OCI-LY7 (cell line): ENCODE data around the gene DDX54. TPM values are rescaled to one million over a fixed set of nuclear protein-coding genes. Genes with fewer than 3 reads are reported as not detected.
A peak's percentile ranks its signal among the peaks of the same experiment; 100 is the strongest.

Experiments
- BruUV-seq: library from RNA; stranded (reverse); fragments of 400-500 nt; replicated peaks from 2 replicates; lab custom pipeline; 2021; lab: Mats Ljungman, UMichigan
- CTCF ChIA-PET: fragments of 300-600 bp; sonication (Branson Sonifier 250); formaldehyde crosslinking; loops from one replicate; lab custom pipeline; 2022; ENCODE audit warnings: antibody characterized with exemption; ENCODE audit not compliant: unreplicated experiment; lab: Charles Lee
- POLR2A ChIA-PET: fragments of 300-600 bp; sonication (Branson Sonifier 250); formaldehyde crosslinking; loops from one replicate; lab custom pipeline; 2022; ENCODE audit warnings: antibody characterized with exemption; lab: Charles Lee
- DNase-seq: peaks from one replicate; pipeline ENCODE4 v3.0.0-alpha.2; 2015; ENCODE audit warnings: low spot score
- H2AFZ ChIP-seq: fragments of 200-600 bp; sonication (generic), shearing (Covaris generic); 2 replicates; pipeline ENCODE4 v1.6.1; 2014; ENCODE audit warnings: mild to moderate bottlenecking, antibody characterized with exemption, low read length, moderate library complexity
- H3K27ac ChIP-seq: fragments of 200-600 bp; sonication (generic); 2 replicates; pipeline ENCODE4 v1.5.1; 2014; ENCODE audit warnings: mixed run types, low read depth, mild to moderate bottlenecking, moderate library complexity, low read length, inconsistent platforms; ENCODE audit not compliant: poor library complexity, severe bottlenecking
- H3K36me3 ChIP-seq: fragments of 200-600 bp; sonication (generic); 2 replicates; pipeline ENCODE4 v1.6.1; 2014; ENCODE audit warnings: mild to moderate bottlenecking, antibody characterized with exemption, low read length, moderate library complexity, mixed read lengths; ENCODE audit not compliant: insufficient read depth
- H3K4me1 ChIP-seq: fragments of 200-600 bp; sonication (generic); 2 replicates; pipeline ENCODE4 v1.5.1; 2014; ENCODE audit warnings: mild to moderate bottlenecking, low read length; ENCODE audit not compliant: insufficient read depth, poor library complexity, severe bottlenecking
- H3K4me2 ChIP-seq: fragments of 200-600 bp; sonication (generic); 2 replicates; pipeline ENCODE4 v1.6.1; 2014; ENCODE audit warnings: mild to moderate bottlenecking, low read length
- H3K4me3 ChIP-seq: fragments of 200-600 bp; sonication (generic); 2 replicates; pipeline ENCODE4 v1.5.1; 2014; ENCODE audit warnings: mild to moderate bottlenecking, low read depth, low read length; ENCODE audit not compliant: poor library complexity, severe bottlenecking
- H3K79me2 ChIP-seq: fragments of 200-600 bp; sonication (generic); 2 replicates; pipeline ENCODE4 v1.6.1; 2016; ENCODE audit warnings: low read depth, mild to moderate bottlenecking, low read length, moderate library complexity, mixed read lengths; ENCODE audit not compliant: insufficient read depth
- H3K9me2 ChIP-seq: fragments of 200-600 bp; sonication (generic); 2 replicates; pipeline ENCODE4 v1.6.1; 2016; ENCODE audit warnings: mild to moderate bottlenecking, low read length, mixed read lengths; ENCODE audit not compliant: insufficient read depth
- H3K9me3 ChIP-seq: fragments of 200-600 bp; sonication (generic); 2 replicates; pipeline ENCODE4 v1.6.1; 2014; ENCODE audit warnings: mild to moderate bottlenecking, mixed run types, low read length, mixed read lengths
- H4K20me1 ChIP-seq: fragments of 200-600 bp; sonication (generic); 2 replicates; pipeline ENCODE4 v1.6.1; 2014; ENCODE audit warnings: mild to moderate bottlenecking, antibody characterized with exemption, low read length, moderate library complexity, mixed read lengths; ENCODE audit not compliant: insufficient read depth
- CTCF ChIP-seq: fragments of 200-600 bp; sonication (generic); conservative IDR thresholded peaks from 2 replicates; pipeline ENCODE4 v1.5.1; 2014; ENCODE audit warnings: mild to moderate bottlenecking, antibody characterized with exemption, low read length, moderate library complexity, mixed read lengths
- EZH2phosphoT487 ChIP-seq: fragments of 200-600 bp; sonication (generic); IDR thresholded peaks from 2 replicates; pipeline ENCODE4 v1.6.1; 2018; ENCODE audit warnings: low read depth, borderline replicate concordance, mild to moderate bottlenecking, mixed run types, antibody characterized with exemption, low read length, moderate library complexity, mixed read lengths
- intact Hi-C: fragments of 100-400 bp; cut with micrococcal nuclease; formaldehyde crosslinking; loops from one replicate; pipeline ENCODE4 v1.10.0; 2022; ENCODE audit not compliant: unreplicated experiment
- total RNA-seq, 2 experiments: library from RNA; depleted of rRNA in 1 of 2; stranded (reverse); fragments of >200 nt in 1 of 2; shearing (Covaris generic) in 1 of 2; gene quantifications; 2 replicates each; pipeline ENCODE4 v1.2.3, GENCODE V29; 2014 to 2022

Gene DDX54
- total RNA-seq, 2 experiments from 2014 or later, result 87.2 to 145 TPM

GRCh38 chr12:113120670-113121370 is 64.5 kb downstream of the DDX54 start:
- no TSS peak for BruUV-seq
- TF ChIP-seq CTCF (peak; percentile 25; the same call in 1 of the 2 replicates), EZH2phosphoT487 (no peak)
- H3K36me3 ChIP-seq, result peaks cover 93% of the 10 kb centered on the region
- H4K20me1 ChIP-seq, result no peaks in the 10 kb centered on the region
- DNase-seq, result peak; percentile 88
- H3K4me3 ChIP-seq, result peak overlapping the region; percentile 6
- peak overlapping the region; percentile 53 for H3K4me2 ChIP-seq
- H3K9me2 ChIP-seq, result no peaks in the 10 kb centered on the region
- no peak overlapping the region for H2AFZ ChIP-seq
- peak overlapping the region; percentile 82 for H3K27ac ChIP-seq
- H3K9me3 ChIP-seq, result peaks cover 24% of the 10 kb centered on the region
- POLR2A ChIA-PET, result interaction anchor here (0.6 to 2.1 kb wide), 11 partner anchors 9 to 177 kb away, joined by 3 to 10 read pairs (median 5); partner anchors contain the start of gene RASAL1
- CTCF ChIA-PET, result interaction anchor here (0.7 to 1.1 kb wide), 3 partner anchors 13 to 72 kb away, joined by 3 to 6 read pairs (median 3); no protein-coding TSS in a partner anchor
- H3K4me1 ChIP-seq, result peaks cover 57% of the 10 kb centered on the region
- intact Hi-C loops, result loop anchor here (10.0 kb wide), 1 partner anchor 216 kb away; the partner anchor contains the start of gene OAS1
- peaks cover 11% of the 10 kb centered on the region; the same call in 1 of the 2 replicates for H3K79me2 ChIP-seq

DNA sequence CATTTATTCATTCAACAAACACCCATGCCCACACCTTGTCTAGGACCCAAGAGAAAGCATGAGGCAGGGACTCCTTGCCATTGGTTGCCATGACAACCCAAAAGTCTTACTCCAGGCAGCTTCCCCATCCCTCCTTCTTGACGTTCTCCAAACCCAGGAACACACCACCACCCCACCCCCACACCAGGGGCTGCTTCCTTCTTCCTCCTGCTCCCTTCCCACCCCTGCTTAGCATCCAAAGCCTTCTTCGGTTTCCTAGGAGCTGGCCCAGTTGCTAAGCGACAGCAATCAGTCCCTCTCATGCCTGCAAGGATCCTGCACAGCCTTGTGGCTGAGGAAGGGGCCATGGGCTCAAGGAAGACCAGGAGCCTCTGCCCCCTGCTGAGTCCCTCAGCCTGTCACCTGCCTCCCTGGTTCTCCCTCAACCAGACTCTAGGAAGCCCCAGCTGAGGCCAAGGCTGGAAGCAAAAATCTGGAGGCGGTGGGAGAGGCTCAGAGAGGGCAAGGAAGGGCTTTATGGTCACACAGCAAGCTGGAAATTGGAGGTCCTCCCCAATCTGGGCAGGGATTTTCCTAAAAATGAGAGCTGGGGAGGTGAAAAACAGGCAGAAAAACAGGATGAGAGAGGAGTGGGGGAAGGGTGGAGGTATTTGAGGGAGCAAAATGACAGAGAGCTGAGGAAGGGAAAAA is 65.2 kb downstream of the DDX54 start:
- intact Hi-C loops, result loop anchor here (10.0 kb wide), 1 partner anchor 215 kb away; the partner anchor contains the start of gene OAS1
- H3K9me2 ChIP-seq, result no peaks in the 10 kb centered on the region
- H4K20me1 ChIP-seq, result no peaks in the 10 kb centered on the region
- TF ChIP-seq CTCF (no peak), EZH2phosphoT487 (no peak)
- H2AFZ ChIP-seq, result no peak overlapping the region
- DNase-seq, result no peak
- peaks cover 18% of the 10 kb centered on the region for H3K9me3 ChIP-seq
- CTCF ChIA-PET, result interaction anchor here (0.7 to 1.1 kb wide), 2 partner anchors 14 to 54 kb away, joined by 3 to 6 read pairs; no protein-coding TSS in a partner anchor
- POLR2A ChIA-PET, result interaction anchor here (0.6 to 2.1 kb wide), 8 partner anchors 9 to 177 kb away, joined by 4 to 10 read pairs (median 6); partner anchors contain the start of gene RASAL1
- H3K4me1 ChIP-seq, result peaks cover 57% of the 10 kb centered on the region
- peaks cover 93% of the 10 kb centered on the region for H3K36me3 ChIP-seq
- peak overlapping the region; percentile 82 for H3K27ac ChIP-seq
- no TSS peak for BruUV-seq
- H3K4me3 ChIP-seq, result no peak overlapping the region
- peak overlapping the region; percentile 53 for H3K4me2 ChIP-seq
- H3K79me2 ChIP-seq, result peaks cover 6% of the 10 kb centered on the region; the same call in 1 of the 2 replicates
